Measurements from ENCODE around the gene HMGCR. TPM values are rescaled to one million over a fixed set of nuclear protein-coding genes. Genes with fewer than 3 reads are reported as not detected.

Gene HMGCR
- total and polyA plus RNA-seq, 2 of the 8 experiments (the other 6 are each of a cell fraction or from before 2014, with no cell fraction given): 45.8 to 199 TPM

GRCh38 chr5:75342836-75343235 is 5.8 kb downstream of the HMGCR start (continued):
- TF ChIP-seq, protein P1, sequence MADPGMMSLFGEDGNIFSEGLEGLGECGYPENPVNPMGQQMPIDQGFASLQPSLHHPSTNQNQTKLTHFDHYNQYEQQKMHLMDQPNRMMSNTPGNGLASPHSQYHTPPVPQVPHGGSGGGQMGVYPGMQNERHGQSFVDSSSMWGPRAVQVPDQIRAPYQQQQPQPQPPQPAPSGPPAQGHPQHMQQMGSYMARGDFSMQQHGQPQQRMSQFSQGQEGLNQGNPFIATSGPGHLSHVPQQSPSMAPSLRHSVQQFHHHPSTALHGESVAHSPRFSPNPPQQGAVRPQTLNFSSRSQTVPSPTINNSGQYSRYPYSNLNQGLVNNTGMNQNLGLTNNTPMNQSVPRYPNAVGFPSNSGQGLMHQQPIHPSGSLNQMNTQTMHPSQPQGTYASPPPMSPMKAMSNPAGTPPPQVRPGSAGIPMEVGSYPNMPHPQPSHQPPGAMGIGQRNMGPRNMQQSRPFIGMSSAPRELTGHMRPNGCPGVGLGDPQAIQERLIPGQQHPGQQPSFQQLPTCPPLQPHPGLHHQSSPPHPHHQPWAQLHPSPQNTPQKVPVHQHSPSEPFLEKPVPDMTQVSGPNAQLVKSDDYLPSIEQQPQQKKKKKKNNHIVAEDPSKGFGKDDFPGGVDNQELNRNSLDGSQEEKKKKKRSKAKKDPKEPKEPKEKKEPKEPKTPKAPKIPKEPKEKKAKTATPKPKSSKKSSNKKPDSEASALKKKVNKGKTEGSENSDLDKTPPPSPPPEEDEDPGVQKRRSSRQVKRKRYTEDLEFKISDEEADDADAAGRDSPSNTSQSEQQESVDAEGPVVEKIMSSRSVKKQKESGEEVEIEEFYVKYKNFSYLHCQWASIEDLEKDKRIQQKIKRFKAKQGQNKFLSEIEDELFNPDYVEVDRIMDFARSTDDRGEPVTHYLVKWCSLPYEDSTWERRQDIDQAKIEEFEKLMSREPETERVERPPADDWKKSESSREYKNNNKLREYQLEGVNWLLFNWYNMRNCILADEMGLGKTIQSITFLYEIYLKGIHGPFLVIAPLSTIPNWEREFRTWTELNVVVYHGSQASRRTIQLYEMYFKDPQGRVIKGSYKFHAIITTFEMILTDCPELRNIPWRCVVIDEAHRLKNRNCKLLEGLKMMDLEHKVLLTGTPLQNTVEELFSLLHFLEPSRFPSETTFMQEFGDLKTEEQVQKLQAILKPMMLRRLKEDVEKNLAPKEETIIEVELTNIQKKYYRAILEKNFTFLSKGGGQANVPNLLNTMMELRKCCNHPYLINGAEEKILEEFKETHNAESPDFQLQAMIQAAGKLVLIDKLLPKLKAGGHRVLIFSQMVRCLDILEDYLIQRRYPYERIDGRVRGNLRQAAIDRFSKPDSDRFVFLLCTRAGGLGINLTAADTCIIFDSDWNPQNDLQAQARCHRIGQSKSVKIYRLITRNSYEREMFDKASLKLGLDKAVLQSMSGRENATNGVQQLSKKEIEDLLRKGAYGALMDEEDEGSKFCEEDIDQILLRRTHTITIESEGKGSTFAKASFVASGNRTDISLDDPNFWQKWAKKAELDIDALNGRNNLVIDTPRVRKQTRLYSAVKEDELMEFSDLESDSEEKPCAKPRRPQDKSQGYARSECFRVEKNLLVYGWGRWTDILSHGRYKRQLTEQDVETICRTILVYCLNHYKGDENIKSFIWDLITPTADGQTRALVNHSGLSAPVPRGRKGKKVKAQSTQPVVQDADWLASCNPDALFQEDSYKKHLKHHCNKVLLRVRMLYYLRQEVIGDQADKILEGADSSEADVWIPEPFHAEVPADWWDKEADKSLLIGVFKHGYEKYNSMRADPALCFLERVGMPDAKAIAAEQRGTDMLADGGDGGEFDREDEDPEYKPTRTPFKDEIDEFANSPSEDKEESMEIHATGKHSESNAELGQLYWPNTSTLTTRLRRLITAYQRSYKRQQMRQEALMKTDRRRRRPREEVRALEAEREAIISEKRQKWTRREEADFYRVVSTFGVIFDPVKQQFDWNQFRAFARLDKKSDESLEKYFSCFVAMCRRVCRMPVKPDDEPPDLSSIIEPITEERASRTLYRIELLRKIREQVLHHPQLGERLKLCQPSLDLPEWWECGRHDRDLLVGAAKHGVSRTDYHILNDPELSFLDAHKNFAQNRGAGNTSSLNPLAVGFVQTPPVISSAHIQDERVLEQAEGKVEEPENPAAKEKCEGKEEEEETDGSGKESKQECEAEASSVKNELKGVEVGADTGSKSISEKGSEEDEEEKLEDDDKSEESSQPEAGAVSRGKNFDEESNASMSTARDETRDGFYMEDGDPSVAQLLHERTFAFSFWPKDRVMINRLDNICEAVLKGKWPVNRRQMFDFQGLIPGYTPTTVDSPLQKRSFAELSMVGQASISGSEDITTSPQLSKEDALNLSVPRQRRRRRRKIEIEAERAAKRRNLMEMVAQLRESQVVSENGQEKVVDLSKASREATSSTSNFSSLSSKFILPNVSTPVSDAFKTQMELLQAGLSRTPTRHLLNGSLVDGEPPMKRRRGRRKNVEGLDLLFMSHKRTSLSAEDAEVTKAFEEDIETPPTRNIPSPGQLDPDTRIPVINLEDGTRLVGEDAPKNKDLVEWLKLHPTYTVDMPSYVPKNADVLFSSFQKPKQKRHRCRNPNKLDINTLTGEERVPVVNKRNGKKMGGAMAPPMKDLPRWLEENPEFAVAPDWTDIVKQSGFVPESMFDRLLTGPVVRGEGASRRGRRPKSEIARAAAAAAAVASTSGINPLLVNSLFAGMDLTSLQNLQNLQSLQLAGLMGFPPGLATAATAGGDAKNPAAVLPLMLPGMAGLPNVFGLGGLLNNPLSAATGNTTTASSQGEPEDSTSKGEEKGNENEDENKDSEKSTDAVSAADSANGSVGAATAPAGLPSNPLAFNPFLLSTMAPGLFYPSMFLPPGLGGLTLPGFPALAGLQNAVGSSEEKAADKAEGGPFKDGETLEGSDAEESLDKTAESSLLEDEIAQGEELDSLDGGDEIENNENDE (IDR thresholded peaks at IDR 0.05; ENCODE audit: insufficient replicate concordance, low read length): no peak
- TF ChIP-seq MAFK (IDR thresholded peaks at IDR 0.05; ENCODE audit: low read depth, low read length) (no peak), HDAC2 (IDR thresholded peaks at IDR 0.05; ENCODE audit: borderline replicate concordance in 1 of 2, low read depth in 2 of 2, low read length in 2 of 2) (no peak), JUND (IDR thresholded peaks at IDR 0.05; ENCODE audit: low read length) (no peak), NRF1 (IDR thresholded peaks at IDR 0.05; ENCODE audit: low read depth, low read length) (no peak), EZH2 (IDR thresholded peaks at IDR 0.05; ENCODE audit: low read depth, low read length, severe bottlenecking) (no peak), TCF12 (IDR thresholded peaks at IDR 0.05; ENCODE audit: low read depth, low read length) (no peak), POLR2AphosphoS5 (IDR thresholded peaks at IDR 0.05; ENCODE audit: low read depth, low read length) (no peak), SAP30 (IDR thresholded peaks at IDR 0.05; ENCODE audit: insufficient read depth, insufficient replicate concordance, low read length) (no peak)
